Tibial nerve (tissue), 4 donors: ENCODE results near the gene GTF2A1.

Experiments
- EP300 ChIP-seq, 2 donors: sonication (generic); formaldehyde crosslinking; IDR thresholded peaks; one replicate each; pipeline ENCODE4 v1.6.1; 2017; ENCODE audit warnings: antibody characterized with exemption in 2 of 2, mild to moderate bottlenecking in 1 of 2
- POLR2A ChIP-seq, 2 donors: fragments of 450-650 bp; IDR thresholded peaks; one replicate each; pipeline ENCODE4 v1.6.1; 2017; ENCODE audit warnings: antibody characterized with exemption in 2 of 2, mild to moderate bottlenecking in 2 of 2, moderate library complexity in 2 of 2
- TF ChIP-seq, protein P1 (sequence below), 5 experiments: fragments of 200-600 bp in 3 of 5; fragments of 450-650 bp in 2 of 5; sonication (generic) in 3 of 5; IDR thresholded peaks; one replicate each; pipeline ENCODE4 v1.5.1; 2016 to 2019; ENCODE audit warnings: antibody characterized with exemption in 5 of 5, mild to moderate bottlenecking in 3 of 5, moderate library complexity in 2 of 5

DNA sequence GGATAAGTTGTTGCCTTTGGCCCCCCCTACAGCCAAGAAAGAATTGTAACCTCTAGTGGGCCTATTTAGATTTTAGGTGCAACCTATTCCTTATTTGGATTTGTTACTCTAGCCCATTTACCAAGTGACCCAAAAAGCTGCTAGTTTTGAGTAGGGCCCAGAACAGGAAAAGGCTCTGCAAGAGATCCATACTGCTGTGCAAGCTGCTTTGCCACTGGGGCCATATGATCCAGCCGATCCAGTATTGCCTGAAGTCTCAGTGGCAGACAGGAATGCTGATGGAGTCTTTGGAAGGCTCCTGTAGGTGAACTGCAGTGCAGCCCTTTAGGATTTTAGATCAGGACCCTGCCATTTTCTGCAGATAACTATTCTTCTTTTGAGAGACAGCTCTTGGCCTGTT, 12.9 kb upstream of the GTF2A1 start:
- TF ChIP-seq, protein P1, sequence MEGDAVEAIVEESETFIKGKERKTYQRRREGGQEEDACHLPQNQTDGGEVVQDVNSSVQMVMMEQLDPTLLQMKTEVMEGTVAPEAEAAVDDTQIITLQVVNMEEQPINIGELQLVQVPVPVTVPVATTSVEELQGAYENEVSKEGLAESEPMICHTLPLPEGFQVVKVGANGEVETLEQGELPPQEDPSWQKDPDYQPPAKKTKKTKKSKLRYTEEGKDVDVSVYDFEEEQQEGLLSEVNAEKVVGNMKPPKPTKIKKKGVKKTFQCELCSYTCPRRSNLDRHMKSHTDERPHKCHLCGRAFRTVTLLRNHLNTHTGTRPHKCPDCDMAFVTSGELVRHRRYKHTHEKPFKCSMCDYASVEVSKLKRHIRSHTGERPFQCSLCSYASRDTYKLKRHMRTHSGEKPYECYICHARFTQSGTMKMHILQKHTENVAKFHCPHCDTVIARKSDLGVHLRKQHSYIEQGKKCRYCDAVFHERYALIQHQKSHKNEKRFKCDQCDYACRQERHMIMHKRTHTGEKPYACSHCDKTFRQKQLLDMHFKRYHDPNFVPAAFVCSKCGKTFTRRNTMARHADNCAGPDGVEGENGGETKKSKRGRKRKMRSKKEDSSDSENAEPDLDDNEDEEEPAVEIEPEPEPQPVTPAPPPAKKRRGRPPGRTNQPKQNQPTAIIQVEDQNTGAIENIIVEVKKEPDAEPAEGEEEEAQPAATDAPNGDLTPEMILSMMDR (IDR thresholded peaks at IDR 0.05), result no peak
- no peak for TF ChIP-seq POLR2A (IDR thresholded peaks at IDR 0.05)
- TF ChIP-seq EP300 (IDR thresholded peaks at IDR 0.05), result no peak
